A673 (cell line): ENCODE measurements around the gene JAKMIP1. TPM values are rescaled to one million over a fixed set of nuclear protein-coding genes. Genes with fewer than 3 reads are reported as not detected.

Source experiments
- BruUV-seq: library from RNA; stranded (reverse); fragments of 400-500 nt; replicated peaks from 2 replicates; lab custom pipeline; 2021; lab: Mats Ljungman, UMichigan
- CTCF ChIA-PET: fragments of 300-600 bp; sonication (Branson Sonifier 250); formaldehyde crosslinking; loops from one replicate; lab custom pipeline; 2022; ENCODE audit warnings: antibody characterized with exemption; lab: Charles Lee
- POLR2A ChIA-PET: fragments of 300-600 bp; sonication (Branson Sonifier 250); formaldehyde crosslinking; loops from one replicate; lab custom pipeline; 2022; ENCODE audit warnings: antibody characterized with exemption; ENCODE audit not compliant: low non-redundant PET; lab: Charles Lee
- DNase-seq: peaks from one replicate; pipeline ENCODE4 v3.0.0-alpha.2; 2015; ENCODE audit warnings: low spot score
- H3K27ac ChIP-seq: fragments of 200-600 bp; sonication (generic); 2 replicates; pipeline ENCODE4 v1.5.1; 2016; ENCODE audit warnings: mixed run types, low read depth, mild to moderate bottlenecking, mixed read lengths, antibody characterized with exemption, low read length; ENCODE audit not compliant: poor library complexity, severe bottlenecking
- H3K27me3 ChIP-seq: fragments of 200-600 bp; sonication (generic); replicated peaks from 2 replicates; pipeline ENCODE4 v1.6.1; 2017; ENCODE audit warnings: mixed run types, low read depth, mild to moderate bottlenecking, mixed read lengths, antibody characterized with exemption, low read length; ENCODE audit not compliant: insufficient read depth, poor library complexity
- H3K36me3 ChIP-seq: fragments of 200-600 bp; sonication (generic); 2 replicates; pipeline ENCODE4 v1.6.1; 2016; ENCODE audit warnings: mixed run types, mild to moderate bottlenecking, mixed read lengths, antibody characterized with exemption, low read length; ENCODE audit not compliant: insufficient read depth, poor library complexity, severe bottlenecking
- H3K4me1 ChIP-seq: fragments of 200-600 bp; sonication (generic); 2 replicates; pipeline ENCODE4 v1.6.1; 2017; ENCODE audit warnings: mixed run types, mild to moderate bottlenecking, mixed read lengths, antibody characterized with exemption, low read length; ENCODE audit not compliant: insufficient read depth, poor library complexity, severe bottlenecking
- H3K4me3 ChIP-seq: fragments of 200-600 bp; sonication (generic); 2 replicates; pipeline ENCODE4 v1.5.1; 2016; ENCODE audit warnings: low read depth, mixed run types, mild to moderate bottlenecking, mixed read lengths, low read length; ENCODE audit not compliant: poor library complexity, severe bottlenecking
- H3K9me3 ChIP-seq: fragments of 200-600 bp; sonication (generic); 2 replicates; pipeline ENCODE4 v1.6.1; 2016; ENCODE audit warnings: mixed run types, low read depth, mild to moderate bottlenecking, mixed read lengths, antibody characterized with exemption, low read length; ENCODE audit not compliant: poor library complexity, severe bottlenecking
- EZH2 ChIP-seq: fragments of 200-600 bp; sonication (generic); IDR thresholded peaks from 2 replicates; pipeline ENCODE4 v1.6.1; 2017; ENCODE audit warnings: borderline replicate concordance, low read depth, mild to moderate bottlenecking, mixed read lengths, antibody characterized with exemption, low read length; ENCODE audit not compliant: poor library complexity, severe bottlenecking
- intact Hi-C: fragments of 100-400 bp; cut with micrococcal nuclease; formaldehyde crosslinking; loops from one replicate; pipeline ENCODE4 v1.10.0; 2022; ENCODE audit not compliant: unreplicated experiment
- total RNA-seq: library from RNA; stranded (reverse); gene quantifications from 2 replicates; pipeline ENCODE4 v1.2.3, GENCODE V29; 2021
- TF ChIP-seq, protein P1 (sequence below): fragments of 300-800, 200-600 bp; sonication (generic); conservative IDR thresholded peaks from 2 replicates; pipeline ENCODE4 v1.5.1; 2017; ENCODE audit warnings: low read depth, mild to moderate bottlenecking, antibody characterized with exemption, low read length, moderate library complexity, mixed read lengths

Gene JAKMIP1
- total RNA-seq, 1 experiment from 2014 or later, result not detected

DNA sequence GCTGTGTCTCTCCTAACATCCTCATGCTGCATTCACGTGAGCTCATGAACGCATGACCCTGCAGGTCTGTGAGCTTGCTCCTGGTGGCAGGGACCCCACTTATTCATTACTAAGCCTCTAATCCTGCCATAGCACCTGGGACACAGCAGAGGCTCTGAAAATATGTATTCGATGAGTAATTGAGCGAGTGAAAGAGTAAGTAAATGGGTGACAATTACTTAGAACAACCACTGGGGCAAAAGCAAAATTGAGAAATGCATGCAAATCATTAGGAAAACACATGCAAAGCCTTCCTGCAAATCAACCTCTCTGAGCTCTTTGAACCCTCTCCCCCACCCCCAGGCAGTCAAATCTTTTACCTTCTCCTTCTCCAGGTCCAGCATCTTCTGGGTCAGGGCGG is 158.5 kb downstream of the JAKMIP1 start:
- Histone ChIP-seq H3K27me3 (peaks cover 55% of the 10 kb centered on the region), H3K4me1 (no peaks in the 10 kb centered on the region), H3K4me3 (no peak overlapping the region), H3K9me3 (no peaks in the 10 kb centered on the region), H3K27ac (no peak overlapping the region), H3K36me3 (no peaks in the 10 kb centered on the region)
- DNase-seq, result no peak
- intact Hi-C loops, result no loop called here
- TF ChIP-seq, protein P1, sequence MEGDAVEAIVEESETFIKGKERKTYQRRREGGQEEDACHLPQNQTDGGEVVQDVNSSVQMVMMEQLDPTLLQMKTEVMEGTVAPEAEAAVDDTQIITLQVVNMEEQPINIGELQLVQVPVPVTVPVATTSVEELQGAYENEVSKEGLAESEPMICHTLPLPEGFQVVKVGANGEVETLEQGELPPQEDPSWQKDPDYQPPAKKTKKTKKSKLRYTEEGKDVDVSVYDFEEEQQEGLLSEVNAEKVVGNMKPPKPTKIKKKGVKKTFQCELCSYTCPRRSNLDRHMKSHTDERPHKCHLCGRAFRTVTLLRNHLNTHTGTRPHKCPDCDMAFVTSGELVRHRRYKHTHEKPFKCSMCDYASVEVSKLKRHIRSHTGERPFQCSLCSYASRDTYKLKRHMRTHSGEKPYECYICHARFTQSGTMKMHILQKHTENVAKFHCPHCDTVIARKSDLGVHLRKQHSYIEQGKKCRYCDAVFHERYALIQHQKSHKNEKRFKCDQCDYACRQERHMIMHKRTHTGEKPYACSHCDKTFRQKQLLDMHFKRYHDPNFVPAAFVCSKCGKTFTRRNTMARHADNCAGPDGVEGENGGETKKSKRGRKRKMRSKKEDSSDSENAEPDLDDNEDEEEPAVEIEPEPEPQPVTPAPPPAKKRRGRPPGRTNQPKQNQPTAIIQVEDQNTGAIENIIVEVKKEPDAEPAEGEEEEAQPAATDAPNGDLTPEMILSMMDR, result no peak
- no peak for TF ChIP-seq EZH2
- BruUV-seq, result no TSS peak
- ChIA-PET POLR2A (no interaction called here), CTCF (no interaction called here)

GRCh38 chr4:6038711-6039110 is 161.6 kb downstream of the JAKMIP1 start:
- H3K36me3 ChIP-seq, result no peaks in the 10 kb centered on the region
- no peak for DNase-seq
- H3K27me3 ChIP-seq, result peaks cover 44% of the 10 kb centered on the region
- no peaks in the 10 kb centered on the region for H3K9me3 ChIP-seq
- TF ChIP-seq, protein P1, result no peak
- TF ChIP-seq EZH2, result no peak
- no TSS peak for BruUV-seq
- ChIA-PET POLR2A (no interaction called here), CTCF (no interaction called here)
- no peak overlapping the region for H3K4me3 ChIP-seq
- H3K27ac ChIP-seq, result no peak overlapping the region
- H3K4me1 ChIP-seq, result no peaks in the 10 kb centered on the region
- intact Hi-C loops, result no loop called here

GRCh38 chr4:6035786-6036185 is 164.6 kb downstream of the JAKMIP1 start:
- Histone ChIP-seq H3K9me3 (no peaks in the 10 kb centered on the region), H3K27me3 (peaks cover 28% of the 10 kb centered on the region), H3K27ac (no peak overlapping the region), H3K36me3 (no peaks in the 10 kb centered on the region), H3K4me3 (no peak overlapping the region), H3K4me1 (no peaks in the 10 kb centered on the region)
- no peak for TF ChIP-seq EZH2
- ChIA-PET POLR2A (no interaction called here), CTCF (no interaction called here)
- DNase-seq, result no peak
- BruUV-seq, result no TSS peak
- intact Hi-C loops, result no loop called here

GRCh38 chr4:6033381-6033780 is 167.0 kb downstream of the JAKMIP1 start:
- Histone ChIP-seq H3K36me3 (no peaks in the 10 kb centered on the region), H3K4me3 (no peak overlapping the region), H3K27ac (no peak overlapping the region), H3K27me3 (peaks cover 8% of the 10 kb centered on the region), H3K4me1 (no peaks in the 10 kb centered on the region), H3K9me3 (no peaks in the 10 kb centered on the region)
- BruUV-seq, result no TSS peak
- ChIA-PET CTCF (no interaction called here), POLR2A (no interaction called here)
- intact Hi-C loops, result no loop called here
- DNase-seq, result no peak
- TF ChIP-seq EZH2, result no peak
- TF ChIP-seq, protein P1, result no peak
